ENCODE results near the gene ICE2. TPM values are rescaled to one million over a fixed set of nuclear protein-coding genes. Genes with fewer than 3 reads are reported as not detected.

ICE2 gene
- total RNA-seq, result 69.7 and 80.3 TPM in 2 replicates
- long read RNA-seq, full-length matches to known transcripts, result 83 of 156 reads
- long read RNA-seq, partial matches to known transcripts, result 39 of 156 reads
- long read RNA-seq, other reads (novel, unspliced or antisense), result 34 of 156 reads

GRCh38 chr15:60478566-60479360, at the start of gene ICE2:
Gene ICE2 (minus strand): TSS chr15:60479142. CDS start chr15:60477977, 1,165 bp downstream.
- Mint-ChIP-seq H3K4me3 (peak within 1 kb of the TSS; percentile 97), H3K36me3 (ENCODE audit: low read depth) (peaks cover 6% of the 10 kb centered on the region), H3K27me3 (ENCODE audit: low read depth) (no peaks in the 10 kb centered on the region), H3K9me3 (no peaks in the 10 kb centered on the region), H3K27ac (ENCODE audit: unreplicated experiment) (peak within 1 kb of the TSS; percentile 100), H3K4me1 (peaks cover 47% of the 10 kb centered on the region)
- DNase-seq (ENCODE audit: low read depth, low spot score), result peak; percentile 92
- no peak for TF ChIP-seq CTCF (conservative IDR thresholded peaks at IDR 0.05)

- no peaks in the 10 kb centered on the region for H3K36me3 Mint-ChIP-seq (ENCODE audit: low read depth)
- no peaks in the 10 kb centered on the region for H3K4me1 Mint-ChIP-seq
- no peak for DNase-seq (ENCODE audit: low read depth, low spot score)
- TF ChIP-seq CTCF (conservative IDR thresholded peaks at IDR 0.05), result no peak
- H3K9me3 Mint-ChIP-seq, result no peaks in the 10 kb centered on the region
- no peaks in the 10 kb centered on the region for H3K27me3 Mint-ChIP-seq (ENCODE audit: low read depth)
- no peak overlapping the region for H3K27ac Mint-ChIP-seq (ENCODE audit: unreplicated experiment)
- no peak overlapping the region for H3K4me3 Mint-ChIP-seq
Measured at GRCh38 chr15:60528530-60528929, 49.6 kb upstream of the ICE2 start.

- Mint-ChIP-seq H3K27ac (ENCODE audit: unreplicated experiment) (peak overlapping the region; percentile 23), H3K4me3 (no peak overlapping the region), H3K9me3 (no peaks in the 10 kb centered on the region), H3K27me3 (ENCODE audit: low read depth) (no peaks in the 10 kb centered on the region), H3K4me1 (no peaks in the 10 kb centered on the region), H3K36me3 (ENCODE audit: low read depth) (no peaks in the 10 kb centered on the region)
- TF ChIP-seq CTCF (conservative IDR thresholded peaks at IDR 0.05), result no peak
- no peak for DNase-seq (ENCODE audit: low read depth, low spot score)
Measured at GRCh38 chr15:60527456-60527855, 48.5 kb upstream of the ICE2 start.

- H3K36me3 Mint-ChIP-seq (ENCODE audit: low read depth), result no peaks in the 10 kb centered on the region
- H3K4me1 Mint-ChIP-seq, result no peaks in the 10 kb centered on the region
- TF ChIP-seq CTCF (conservative IDR thresholded peaks at IDR 0.05), result no peak
- DNase-seq (ENCODE audit: low read depth, low spot score), result no peak
- no peak overlapping the region for H3K4me3 Mint-ChIP-seq
- no peaks in the 10 kb centered on the region for H3K9me3 Mint-ChIP-seq
- no peak overlapping the region for H3K27ac Mint-ChIP-seq (ENCODE audit: unreplicated experiment)
- H3K27me3 Mint-ChIP-seq (ENCODE audit: low read depth), result no peaks in the 10 kb centered on the region
Measured at GRCh38 chr15:60526127-60526616, 47.2 kb upstream of the ICE2 start.

GRCh38 chr15:60525341-60526039, 46.5 kb upstream of the ICE2 start:
- Mint-ChIP-seq H3K9me3 (no peaks in the 10 kb centered on the region), H3K27ac (ENCODE audit: unreplicated experiment) (peak overlapping the region; percentile 39), H3K36me3 (ENCODE audit: low read depth) (no peaks in the 10 kb centered on the region), H3K27me3 (ENCODE audit: low read depth) (no peaks in the 10 kb centered on the region), H3K4me3 (no peak overlapping the region), H3K4me1 (peaks cover 5% of the 10 kb centered on the region)
- no peak for DNase-seq (ENCODE audit: low read depth, low spot score)
- no peak for TF ChIP-seq CTCF (conservative IDR thresholded peaks at IDR 0.05)
